H1 (cell line): ENCODE data around the gene IGLL5. TPM values are rescaled to one million over a fixed set of nuclear protein-coding genes. Genes with fewer than 3 reads are reported as not detected.

Experiments used
- CTCF ChIA-PET: fragments of 300-600 bp; sonication (Branson Sonifier 250); formaldehyde crosslinking; loops from one replicate; lab custom pipeline; 2021; ENCODE audit not compliant: partially characterized antibody; lab: Charles Lee
- POLR2A ChIA-PET: fragments of 300-600 bp; sonication (Branson Sonifier 250); formaldehyde crosslinking; loops from one replicate; lab custom pipeline; 2021; ENCODE audit warnings: inconsistent platforms; ENCODE audit not compliant: partially characterized antibody; lab: Charles Lee
- DNase-seq, 2 experiments: peaks; one replicate each; pipeline versions ENCODE4 v3.0.0 to v3.0.0-alpha.2; 2010 to 2022; ENCODE audit warnings: low spot score in 2 of 2, low read depth in 1 of 2, mixed read lengths in 1 of 2
- FAIRE-seq: peaks from 2 replicates; lab custom pipeline; 2011; peaks lifted over from hg19 to GRCh38; lab: Jason Lieb, UNC
- H2AFZ ChIP-seq: 2 replicates; pipeline ENCODE4 v1.8.1; 2012; ENCODE audit warnings: low read length, inconsistent platforms
- H2AK5ac ChIP-seq: 2 replicates; pipeline ENCODE4 v1.6.1; 2013; ENCODE audit warnings: low read depth, low read length
- H2BK120ac ChIP-seq: replicated peaks from 2 replicates; pipeline ENCODE3; 2013; ENCODE audit warnings: low read depth, low read length, inconsistent platforms
- H2BK12ac ChIP-seq: 2 replicates; pipeline ENCODE4 v1.6.1; 2013; ENCODE audit warnings: low read depth, low read length
- H2BK15ac ChIP-seq: 2 replicates; pipeline ENCODE4 v1.6.1; 2013; ENCODE audit warnings: low read length
- H2BK20ac ChIP-seq: 2 replicates; pipeline ENCODE4 v1.6.1; 2013; ENCODE audit warnings: low read length
- H2BK5ac ChIP-seq: 2 replicates; pipeline ENCODE4 v1.6.1; 2013; ENCODE audit warnings: low read depth, low read length
- H3K14ac ChIP-seq: 2 replicates; pipeline ENCODE4 v1.6.1; 2013; ENCODE audit warnings: inconsistent platforms; ENCODE audit not compliant: insufficient read length
- H3K18ac ChIP-seq: 2 replicates; pipeline ENCODE4 v1.6.1; 2013; ENCODE audit warnings: low read length; ENCODE audit errors: extremely low read depth
- H3K23ac ChIP-seq: 2 replicates; pipeline ENCODE4 v1.6.1; 2013; ENCODE audit warnings: inconsistent platforms; ENCODE audit not compliant: insufficient read length
- H3K23me2 ChIP-seq: 2 replicates; pipeline ENCODE4 v1.6.1; 2013; ENCODE audit warnings: low read depth, low read length
- H3K27ac ChIP-seq: 2 replicates; pipeline ENCODE4 v1.6.1; 2011; ENCODE audit warnings: low read depth, low read length, inconsistent platforms
- H3K27me3 ChIP-seq, 4 experiments: replicated peaks in 1 of 4; 1 replicate in 1 of 4; 2 replicates in 3 of 4; pipeline versions ENCODE4 v1.6.1 to v1.8.1; 2011 to 2013; ENCODE audit warnings: low read length in 3 of 4, mild to moderate bottlenecking in 3 of 4, inconsistent platforms in 2 of 4, mixed read lengths in 2 of 4, moderate library complexity in 1 of 4; ENCODE audit not compliant: control insufficient read depth in 3 of 4, insufficient read depth in 3 of 4; ENCODE audit errors: extremely low read depth in 1 of 4
- H3K36me3 ChIP-seq, 4 experiments: 2 replicates each; pipeline versions ENCODE4 v1.6.1 to v1.8.1; 2011 to 2013; ENCODE audit warnings: mild to moderate bottlenecking in 4 of 4, low read length in 3 of 4, moderate library complexity in 2 of 4, control low read depth in 1 of 4, inconsistent platforms in 1 of 4; ENCODE audit not compliant: insufficient read depth in 4 of 4, control insufficient read depth in 2 of 4
- H3K4ac ChIP-seq: replicated peaks from 2 replicates; pipeline ENCODE3; 2013; ENCODE audit warnings: low read length, low read depth, mixed read lengths, inconsistent platforms; ENCODE audit not compliant: insufficient read length
- H3K4me1 ChIP-seq, 4 experiments: replicated peaks in 1 of 4; 1 replicate in 1 of 4; 2 replicates in 3 of 4; pipeline versions ENCODE4 v1.6.1 to v1.8.1; 2011 to 2013; ENCODE audit warnings: low read length in 3 of 4, inconsistent platforms in 2 of 4, mixed read lengths in 1 of 4; ENCODE audit not compliant: insufficient read depth in 4 of 4, control insufficient read depth in 3 of 4
- H3K4me2 ChIP-seq, 2 experiments: 2 replicates each; pipeline versions ENCODE4 v1.6.1 to v1.8.1; 2011 to 2013; ENCODE audit warnings: low read depth in 2 of 2, low read length in 2 of 2, control low read depth in 1 of 2, inconsistent platforms in 1 of 2, mild to moderate bottlenecking in 1 of 2; ENCODE audit not compliant: insufficient read depth in 1 of 2
- H3K4me3 ChIP-seq, 4 experiments: fragments of 200-600, 300-600 bp in 1 of 4; sonication (generic), shearing (Covaris generic), sonication (Bioruptor Twin) in 1 of 4; 2 replicates each; pipeline versions ENCODE4 v1.5.1 to v1.8.1; 2011 to 2016; ENCODE audit warnings: low read length in 4 of 4, low read depth in 3 of 4, control low read depth in 2 of 4, inconsistent platforms in 2 of 4, mild to moderate bottlenecking in 2 of 4, mixed read lengths in 1 of 4, moderate library complexity in 1 of 4; ENCODE audit not compliant: insufficient read depth in 2 of 4; ENCODE audit errors: extremely low read depth in 1 of 4
- H3K56ac ChIP-seq: replicated peaks from 2 replicates; pipeline ENCODE3; 2013; ENCODE audit warnings: low read depth, mild to moderate bottlenecking, mixed read lengths, low read length, inconsistent platforms; ENCODE audit not compliant: insufficient read length
- H3K79me1 ChIP-seq: 2 replicates; pipeline ENCODE4 v1.6.1; 2013; ENCODE audit warnings: low read depth, low read length, control low read depth
- H3K79me2 ChIP-seq, 2 experiments: 2 replicates each; pipeline versions ENCODE4 v1.6.1 to v1.8.1; 2012 to 2013; ENCODE audit warnings: low read length in 2 of 2, mild to moderate bottlenecking in 2 of 2, inconsistent platforms in 1 of 2; ENCODE audit not compliant: insufficient read depth in 2 of 2, control insufficient read depth in 1 of 2
- H3K9ac ChIP-seq, 4 experiments: replicated peaks in 1 of 4; 1 replicate in 1 of 4; 2 replicates in 3 of 4; pipeline versions ENCODE4 v1.6.1 to v1.8.1; 2011 to 2013; ENCODE audit warnings: low read depth in 3 of 4, low read length in 3 of 4, control low read depth in 2 of 4, mild to moderate bottlenecking in 2 of 4, moderate library complexity in 2 of 4, inconsistent platforms in 1 of 4; ENCODE audit errors: extremely low read depth in 1 of 4
- H3K9me3 ChIP-seq, 2 experiments: 2 replicates each; pipeline versions ENCODE4 v1.6.1 to v1.8.1; 2012 to 2013; ENCODE audit warnings: mild to moderate bottlenecking in 2 of 2, moderate library complexity in 2 of 2, control low read depth in 1 of 2, inconsistent platforms in 1 of 2, low read depth in 1 of 2, low read length in 1 of 2, mixed read lengths in 1 of 2; ENCODE audit not compliant: insufficient read depth in 2 of 2
- H4K20me1 ChIP-seq, 2 experiments: replicated peaks in 1 of 2; 2 replicates each; pipeline versions ENCODE3 to v1.8.1; 2011 to 2013; ENCODE audit warnings: inconsistent platforms in 2 of 2, low read length in 2 of 2, mild to moderate bottlenecking in 1 of 2; ENCODE audit not compliant: insufficient read depth in 2 of 2, control insufficient read depth in 1 of 2
- H4K5ac ChIP-seq: 2 replicates; pipeline ENCODE4 v1.6.1; 2013; ENCODE audit warnings: low read length, low read depth, mixed read lengths, inconsistent platforms; ENCODE audit not compliant: insufficient read length
- H4K8ac ChIP-seq: 2 replicates; pipeline ENCODE4 v1.8.0; 2013; ENCODE audit warnings: mild to moderate bottlenecking, moderate library complexity, low read length, inconsistent platforms; ENCODE audit not compliant: insufficient read depth; ENCODE audit errors: extremely low read depth
- H4K91ac ChIP-seq: replicated peaks from 2 replicates; pipeline ENCODE3; 2013; ENCODE audit warnings: low read length, mixed read lengths, inconsistent platforms; ENCODE audit not compliant: insufficient read length
- JUND ChIP-seq: IDR thresholded peaks from 2 replicates; pipeline ENCODE4 v1.6.1; 2011; ENCODE audit warnings: mild to moderate bottlenecking, improper control_type of control experiment, low read length
- RFX5 ChIP-seq: IDR thresholded peaks from 2 replicates; pipeline ENCODE4 v1.6.1; 2011; ENCODE audit warnings: low read depth, low read length, improper control_type of control experiment, borderline replicate concordance
- TAF1 ChIP-seq: IDR thresholded peaks from 2 replicates; pipeline ENCODE4 v1.6.1; 2011; ENCODE audit warnings: mild to moderate bottlenecking, low read depth, low read length
- TBP ChIP-seq: IDR thresholded peaks from 2 replicates; pipeline ENCODE4 v1.6.1; 2011; ENCODE audit warnings: low read depth, low read length, improper control_type of control experiment
- WGBS, 2 experiments: shearing (Covaris generic) in 1 of 2; methylation state at CpG; one replicate each; pipeline versions ENCODE4 v1.1.6 to v1.1.7; 2013 to 2015; ENCODE audit warnings: low lambda C conversion rate in 2 of 2, mixed read lengths in 2 of 2, inconsistent platforms in 1 of 2, low coverage in 1 of 2, missing lambda C conversion rate in 1 of 2; ENCODE audit not compliant: insufficient replicate concordance in 2 of 2, insufficient coverage in 1 of 2, insufficient read length in 1 of 2; ENCODE audit errors: extremely low coverage in 1 of 2, missing lambda C conversion rate in 1 of 2; 5-methylcytosine and 5-hydroxymethylcytosine counted together
- polyA plus RNA-seq, 7 experiments: library from polyadenylated mRNA; depleted of rRNA in 3 of 7; stranded (reverse) in 5 of 7; unstranded in 2 of 7; fragments of >200 nt in 5 of 7; fragments of 200-250 nt in 2 of 7; gene quantifications; 1 replicate in 5 of 7; 2 replicates in 1 of 7; 4 replicates in 1 of 7; pipeline versions ENCODE4 v1.2.1 to v1.2.3, GENCODE V29; 2011 to 2013; ENCODE audit warnings: missing spikeins in 2 of 7, mixed read lengths in 2 of 7
- total RNA-seq: library from RNA; stranded (reverse); fragmentation: NEBNext Ultra II Directional; extraction: Animal tissue kit (Norgen Biotek cat#: 25700); gene quantifications from 2 replicates; pipeline ENCODE4 v1.2.1, GENCODE V29; 2021

Gene IGLL5
- total and polyA plus RNA-seq, 2 of the 8 experiments (the other 6 are each of a cell fraction or from before 2014, with no cell fraction given): not detected

GRCh38 chr22:22897091-22897490 is 9.5 kb downstream of the IGLL5 start:
- ChIA-PET CTCF (no interaction called here), POLR2A (no interaction called here)
- Histone ChIP-seq H2AK5ac (no peak overlapping the region), H3K4me1 (no peaks in the 10 kb centered on the region), H4K8ac (no peak overlapping the region), H3K4me2 (no peak overlapping the region), H2AFZ (no peak overlapping the region), H3K23ac (no peak overlapping the region), H4K20me1 (no peaks in the 10 kb centered on the region), H4K5ac (no peak overlapping the region), H2BK120ac (no peak overlapping the region), H3K9ac (no peak overlapping the region), H2BK12ac (no peak overlapping the region), H3K56ac (no peak overlapping the region), H3K23me2 (no peaks in the 10 kb centered on the region), H4K91ac (no peak overlapping the region), H3K18ac (no peak overlapping the region), H3K9me3 (peaks cover 17 to 69% of the 10 kb centered on the region in 2 experiments), H2BK5ac (no peak overlapping the region), H3K79me2 (no peaks in the 10 kb centered on the region), H3K4me3 (no peak overlapping the region), H3K14ac (no peak overlapping the region), H2BK15ac (no peak overlapping the region), H3K36me3 (no peaks in the 10 kb centered on the region), H2BK20ac (no peak overlapping the region), H3K27me3 (peaks cover 7 to 34% (median 22%) of the 10 kb centered on the region in 4 experiments), H3K4ac (no peak overlapping the region), H3K27ac (no peak overlapping the region), H3K79me1 (no peaks in the 10 kb centered on the region; the same call in 1 of the 2 replicates)
- TF ChIP-seq TAF1 (no peak), TBP (no peak), RFX5 (no peak), JUND (no peak)
- FAIRE-seq: no peak
- no peak for DNase-seq
- 67% methylated on average over 3 of the region's 3 CpGs; no CpG with 5 or more reads in 1 of the 2 experiments for WGBS, 2 experiments
